Neural cell (in vitro differentiated cells): ENCODE data around the gene NFKBIA. TPM values are rescaled to one million over a fixed set of nuclear protein-coding genes. Genes with fewer than 3 reads are reported as not detected.
"Not testable (repeated sequence)": the region's sequence is repeated elsewhere in the genome, so short reads cannot be mapped to it uniquely, and the experiment has no call there.

Experiments used
- H2AFZ ChIP-seq: fragments of 200-600, 300-800 bp; sonication (generic), shearing (Covaris generic); 2 replicates; pipeline ENCODE4 v1.6.0; 2014; ENCODE audit warnings: low read depth, mild to moderate bottlenecking, antibody characterized with exemption, low read length, moderate library complexity
- H3F3A ChIP-seq: fragments of 200-600 bp; shearing (Covaris generic); 2 replicates; pipeline ENCODE4 v1.6.1; 2016; ENCODE audit warnings: mild to moderate bottlenecking, moderate library complexity, mixed read lengths, antibody characterized with exemption, low read length; ENCODE audit not compliant: insufficient read depth, poor library complexity, severe bottlenecking
- H3K27ac ChIP-seq: fragments of 200-600, 300-800 bp; sonication (generic), shearing (Covaris generic); 2 replicates; pipeline ENCODE4 v1.5.1; 2014; ENCODE audit warnings: mild to moderate bottlenecking, low read length, moderate library complexity
- H3K27me3 ChIP-seq: fragments of 300-800, 200-600 bp; sonication (generic), shearing (Covaris generic); 2 replicates; pipeline ENCODE4 v1.6.0; 2014; ENCODE audit warnings: mild to moderate bottlenecking, low read depth, low read length, moderate library complexity; ENCODE audit not compliant: insufficient read depth
- H3K36me3 ChIP-seq: fragments of 300-800, 200-600 bp; sonication (generic), shearing (Covaris generic); 2 replicates; pipeline ENCODE4 v1.5.1; 2014; ENCODE audit warnings: mild to moderate bottlenecking, antibody characterized with exemption, low read length, moderate library complexity; ENCODE audit not compliant: insufficient read depth
- H3K4me2 ChIP-seq: fragments of 300-800, 200-600 bp; sonication (generic), shearing (Covaris generic); 2 replicates; pipeline ENCODE4 v1.6.0; 2014; ENCODE audit warnings: mild to moderate bottlenecking, low read length
- H3K4me3 ChIP-seq: fragments of 300-800, 200-600 bp; sonication (generic), shearing (Covaris generic); 2 replicates; pipeline ENCODE4 v1.5.1; 2014; ENCODE audit warnings: mild to moderate bottlenecking, low read length, moderate library complexity
- H3K79me2 ChIP-seq: fragments of 200-600 bp; shearing (Covaris generic); replicated peaks from 2 replicates; pipeline ENCODE4 v1.6.0; 2014; ENCODE audit warnings: mild to moderate bottlenecking, low read length, moderate library complexity; ENCODE audit not compliant: insufficient read depth
- H3K9ac ChIP-seq: fragments of 300-800, 200-600 bp; sonication (generic), shearing (Covaris generic); 2 replicates; pipeline ENCODE4 v1.6.1; 2016; ENCODE audit warnings: mild to moderate bottlenecking, low read length, mixed read lengths
- H3K9me2 ChIP-seq: fragments of 200-600 bp; shearing (Covaris generic); 2 replicates; pipeline ENCODE4 v1.6.1; 2016; ENCODE audit warnings: mild to moderate bottlenecking, low read length, mixed read lengths; ENCODE audit not compliant: insufficient read depth
- H3K9me3 ChIP-seq: fragments of 200-600, 300-800 bp; sonication (generic), shearing (Covaris generic); 2 replicates; pipeline ENCODE4 v1.6.1; 2016; ENCODE audit warnings: mild to moderate bottlenecking, mixed run types, low read length, moderate library complexity, mixed read lengths
- H4K20me1 ChIP-seq: fragments of 200-600 bp; shearing (Covaris generic); 2 replicates; pipeline ENCODE4 v1.6.1; 2016; ENCODE audit warnings: mild to moderate bottlenecking, mixed run types; ENCODE audit not compliant: insufficient read depth
- EP300 ChIP-seq: fragments of 450-650 bp; conservative IDR thresholded peaks from 2 replicates; pipeline ENCODE4 v1.6.1; 2014; ENCODE audit warnings: antibody characterized with exemption, mild to moderate bottlenecking, moderate library complexity; ENCODE audit not compliant: poor library complexity, severe bottlenecking
- EZH2 ChIP-seq: fragments of 200-600, 300-800 bp; shearing (Covaris generic), sonication (generic); IDR thresholded peaks from 2 replicates; pipeline ENCODE4 v1.6.1; 2014; ENCODE audit warnings: antibody characterized with exemption, low read length, borderline replicate concordance, mild to moderate bottlenecking; ENCODE audit not compliant: insufficient read depth, poor library complexity, severe bottlenecking
- MXI1 ChIP-seq: fragments of 450-650 bp; conservative IDR thresholded peaks from 2 replicates; pipeline ENCODE4 v1.6.1; 2014; ENCODE audit warnings: antibody characterized with exemption, mild to moderate bottlenecking; ENCODE audit not compliant: poor library complexity, severe bottlenecking
- POLR2AphosphoS5 ChIP-seq: IDR thresholded peaks from 2 replicates; pipeline ENCODE4 v1.6.1; 2012
- RAD21 ChIP-seq: fragments of 450-650 bp; conservative IDR thresholded peaks from 2 replicates; pipeline ENCODE4 v1.6.1; 2014; ENCODE audit warnings: antibody characterized with exemption, mild to moderate bottlenecking, moderate library complexity
- SMC3 ChIP-seq: fragments of 450-650 bp; conservative IDR thresholded peaks from 2 replicates; pipeline ENCODE4 v1.6.1; 2014; ENCODE audit warnings: antibody characterized with exemption, mild to moderate bottlenecking, moderate library complexity; ENCODE audit not compliant: poor library complexity
- TAF1 ChIP-seq: IDR thresholded peaks from 2 replicates; pipeline ENCODE4 v1.6.1; 2012; ENCODE audit warnings: low read depth
- polyA plus RNA-seq: library from polyadenylated mRNA; depleted of rRNA; stranded (reverse); fragments of >200 nt; gene quantifications from 2 replicates; pipeline ENCODE4 v1.2.3, GENCODE V29; 2014
- TF ChIP-seq, protein P1 (sequence below): fragments of 450-650 bp; IDR thresholded peaks from 2 replicates; pipeline ENCODE4 v1.5.1; 2014; ENCODE audit warnings: antibody characterized with exemption, mild to moderate bottlenecking, moderate library complexity; ENCODE audit not compliant: poor library complexity, severe bottlenecking
- TF ChIP-seq, protein P2 (sequence below): IDR thresholded peaks from 2 replicates; pipeline ENCODE4 v1.6.1; 2012; ENCODE audit warnings: borderline replicate concordance

NFKBIA gene
- polyA plus RNA-seq, 1 donor from 2014 or later, result 48.8 TPM

DNA sequence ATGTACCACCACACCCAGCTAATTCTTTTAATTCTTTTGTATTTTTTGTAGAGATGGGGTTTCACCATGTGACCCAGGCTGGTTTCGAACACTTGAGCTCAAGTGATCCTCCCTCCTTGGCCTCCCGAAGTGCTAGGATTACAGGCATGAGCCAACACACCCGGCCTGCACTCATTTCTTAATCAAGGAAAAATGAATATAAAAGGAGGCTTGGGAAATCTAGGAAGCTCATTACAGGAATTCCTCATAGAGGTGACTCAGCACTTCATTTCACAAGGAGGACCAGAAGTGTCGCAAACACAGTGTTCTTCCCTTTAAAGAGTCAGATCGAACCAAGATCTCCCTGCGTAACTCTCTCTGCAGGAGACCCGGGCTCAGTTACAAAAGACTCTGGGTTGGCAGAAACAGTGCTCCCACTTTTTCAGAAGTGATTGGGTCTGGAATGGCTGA, 30.3 kb downstream of the NFKBIA start:
- TF ChIP-seq EP300 (no peak), MXI1 (no peak), TAF1 (no peak), RAD21 (no peak), EZH2 (no peak), POLR2AphosphoS5 (no peak), SMC3 (no peak)
- TF ChIP-seq, protein P1, sequence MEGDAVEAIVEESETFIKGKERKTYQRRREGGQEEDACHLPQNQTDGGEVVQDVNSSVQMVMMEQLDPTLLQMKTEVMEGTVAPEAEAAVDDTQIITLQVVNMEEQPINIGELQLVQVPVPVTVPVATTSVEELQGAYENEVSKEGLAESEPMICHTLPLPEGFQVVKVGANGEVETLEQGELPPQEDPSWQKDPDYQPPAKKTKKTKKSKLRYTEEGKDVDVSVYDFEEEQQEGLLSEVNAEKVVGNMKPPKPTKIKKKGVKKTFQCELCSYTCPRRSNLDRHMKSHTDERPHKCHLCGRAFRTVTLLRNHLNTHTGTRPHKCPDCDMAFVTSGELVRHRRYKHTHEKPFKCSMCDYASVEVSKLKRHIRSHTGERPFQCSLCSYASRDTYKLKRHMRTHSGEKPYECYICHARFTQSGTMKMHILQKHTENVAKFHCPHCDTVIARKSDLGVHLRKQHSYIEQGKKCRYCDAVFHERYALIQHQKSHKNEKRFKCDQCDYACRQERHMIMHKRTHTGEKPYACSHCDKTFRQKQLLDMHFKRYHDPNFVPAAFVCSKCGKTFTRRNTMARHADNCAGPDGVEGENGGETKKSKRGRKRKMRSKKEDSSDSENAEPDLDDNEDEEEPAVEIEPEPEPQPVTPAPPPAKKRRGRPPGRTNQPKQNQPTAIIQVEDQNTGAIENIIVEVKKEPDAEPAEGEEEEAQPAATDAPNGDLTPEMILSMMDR, result no peak
- TF ChIP-seq, protein P2, sequence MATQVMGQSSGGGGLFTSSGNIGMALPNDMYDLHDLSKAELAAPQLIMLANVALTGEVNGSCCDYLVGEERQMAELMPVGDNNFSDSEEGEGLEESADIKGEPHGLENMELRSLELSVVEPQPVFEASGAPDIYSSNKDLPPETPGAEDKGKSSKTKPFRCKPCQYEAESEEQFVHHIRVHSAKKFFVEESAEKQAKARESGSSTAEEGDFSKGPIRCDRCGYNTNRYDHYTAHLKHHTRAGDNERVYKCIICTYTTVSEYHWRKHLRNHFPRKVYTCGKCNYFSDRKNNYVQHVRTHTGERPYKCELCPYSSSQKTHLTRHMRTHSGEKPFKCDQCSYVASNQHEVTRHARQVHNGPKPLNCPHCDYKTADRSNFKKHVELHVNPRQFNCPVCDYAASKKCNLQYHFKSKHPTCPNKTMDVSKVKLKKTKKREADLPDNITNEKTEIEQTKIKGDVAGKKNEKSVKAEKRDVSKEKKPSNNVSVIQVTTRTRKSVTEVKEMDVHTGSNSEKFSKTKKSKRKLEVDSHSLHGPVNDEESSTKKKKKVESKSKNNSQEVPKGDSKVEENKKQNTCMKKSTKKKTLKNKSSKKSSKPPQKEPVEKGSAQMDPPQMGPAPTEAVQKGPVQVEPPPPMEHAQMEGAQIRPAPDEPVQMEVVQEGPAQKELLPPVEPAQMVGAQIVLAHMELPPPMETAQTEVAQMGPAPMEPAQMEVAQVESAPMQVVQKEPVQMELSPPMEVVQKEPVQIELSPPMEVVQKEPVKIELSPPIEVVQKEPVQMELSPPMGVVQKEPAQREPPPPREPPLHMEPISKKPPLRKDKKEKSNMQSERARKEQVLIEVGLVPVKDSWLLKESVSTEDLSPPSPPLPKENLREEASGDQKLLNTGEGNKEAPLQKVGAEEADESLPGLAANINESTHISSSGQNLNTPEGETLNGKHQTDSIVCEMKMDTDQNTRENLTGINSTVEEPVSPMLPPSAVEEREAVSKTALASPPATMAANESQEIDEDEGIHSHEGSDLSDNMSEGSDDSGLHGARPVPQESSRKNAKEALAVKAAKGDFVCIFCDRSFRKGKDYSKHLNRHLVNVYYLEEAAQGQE, result no peak
- H3K4me2 ChIP-seq, result no peak overlapping the region

DNA sequence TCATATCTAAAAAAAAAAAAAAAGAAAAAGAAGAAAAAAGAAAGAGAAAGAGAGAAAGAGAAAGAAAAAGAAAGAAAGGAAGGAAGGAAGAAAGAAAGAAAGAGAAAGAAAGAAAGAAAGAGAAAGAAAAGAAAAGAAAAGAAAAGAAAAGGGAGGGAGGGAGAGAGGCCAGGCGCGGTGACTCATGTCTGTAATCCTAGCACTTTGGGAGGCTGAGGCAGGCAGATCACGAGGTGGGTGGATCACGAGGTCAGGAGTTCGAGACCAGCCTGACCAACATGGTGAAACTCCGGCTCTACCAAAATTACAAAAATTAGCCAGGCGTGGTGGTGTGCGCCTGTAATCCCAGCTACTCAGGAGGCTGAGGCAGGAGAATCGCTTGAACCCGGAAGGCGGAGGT, 31.3 kb downstream of the NFKBIA start:
- H3K79me2 ChIP-seq, H3K9me2 ChIP-seq, H3K4me2 ChIP-seq, H3K9ac ChIP-seq, H2AFZ ChIP-seq, H3K27ac ChIP-seq, H3K27me3 ChIP-seq, H4K20me1 ChIP-seq, H3K36me3 ChIP-seq, H3K4me3 ChIP-seq, H3F3A ChIP-seq, H3K9me3 ChIP-seq: not testable (repeated sequence)

More for the DNA sequence above, 30.3 kb downstream of the NFKBIA start:
- Histone ChIP-seq H3K9me3 (no peaks in the 10 kb centered on the region), H3K9me2 (no peaks in the 10 kb centered on the region), H2AFZ (no peak overlapping the region), H3F3A (no peaks in the 10 kb centered on the region), H3K27ac (no peak overlapping the region), H4K20me1 (no peaks in the 10 kb centered on the region), H3K27me3 (no peaks in the 10 kb centered on the region), H3K79me2 (no peaks in the 10 kb centered on the region), H3K9ac (no peak overlapping the region), H3K36me3 (no peaks in the 10 kb centered on the region), H3K4me3 (no peak overlapping the region)

DNA sequence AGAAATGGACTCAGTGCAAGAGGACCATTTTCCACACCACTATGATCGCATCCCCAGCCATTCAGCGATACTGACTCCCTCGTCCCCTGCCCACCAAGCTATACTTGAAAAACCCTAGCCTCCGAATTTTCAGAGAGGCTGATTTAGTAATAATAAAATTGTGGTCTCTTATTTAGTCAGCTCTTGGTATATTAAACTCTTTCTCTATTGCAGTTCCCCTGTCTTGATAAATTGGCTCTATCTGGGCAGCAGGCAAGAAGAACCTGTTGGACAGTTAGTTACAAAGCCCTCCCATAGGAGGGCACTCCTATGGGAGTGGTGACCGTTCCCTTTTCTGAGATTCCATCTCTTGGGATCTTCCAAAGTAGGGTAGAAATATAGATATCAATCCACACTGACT, 33.6 kb downstream of the NFKBIA start:
- Histone ChIP-seq H2AFZ (no peak overlapping the region), H3K9me3 (no peaks in the 10 kb centered on the region), H3K4me3 (no peak overlapping the region), H3K79me2 (no peaks in the 10 kb centered on the region), H3K27ac (no peak overlapping the region), H3K4me2 (no peak overlapping the region), H3K9ac (no peak overlapping the region), H3K9me2 (no peaks in the 10 kb centered on the region), H3K36me3 (no peaks in the 10 kb centered on the region), H3F3A (no peaks in the 10 kb centered on the region), H3K27me3 (no peaks in the 10 kb centered on the region), H4K20me1 (no peaks in the 10 kb centered on the region)
- TF ChIP-seq, protein P2, result no peak
- no peak for TF ChIP-seq MXI1
- no peak for TF ChIP-seq EP300
- TF ChIP-seq, protein P1, result no peak
- TF ChIP-seq EZH2, result no peak
